WI38 (cell line): Measurements from ENCODE around the gene CTDSPL.
A peak's percentile ranks its signal among the peaks of the same experiment; 100 is the strongest.
"Not testable (repeated sequence)": the region's sequence is repeated elsewhere in the genome, so short reads cannot be mapped to it uniquely, and the experiment has no call there.

Experiments
- H3K4me3 ChIP-seq: 2 replicates; pipeline ENCODE4 v1.5.1; 2011; ENCODE audit warnings: low read depth, mild to moderate bottlenecking, control low read depth, low read length
- TF ChIP-seq, protein P1 (sequence below): IDR thresholded peaks from 2 replicates; pipeline ENCODE4 v1.5.1; 2012; ENCODE audit warnings: low read depth, mild to moderate bottlenecking, control low read depth, low read length

Gene CTDSPL, protein sequence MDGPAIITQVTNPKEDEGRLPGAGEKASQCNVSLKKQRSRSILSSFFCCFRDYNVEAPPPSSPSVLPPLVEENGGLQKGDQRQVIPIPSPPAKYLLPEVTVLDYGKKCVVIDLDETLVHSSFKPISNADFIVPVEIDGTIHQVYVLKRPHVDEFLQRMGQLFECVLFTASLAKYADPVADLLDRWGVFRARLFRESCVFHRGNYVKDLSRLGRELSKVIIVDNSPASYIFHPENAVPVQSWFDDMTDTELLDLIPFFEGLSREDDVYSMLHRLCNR

GRCh38 chr3:37861620-37862041, at the start of gene CTDSPL:
Gene CTDSPL, plus strand, starts transcription at chr3:37861880. Its CDS starts 320 bp downstream, at chr3:37862200.
- TF ChIP-seq, protein P1, sequence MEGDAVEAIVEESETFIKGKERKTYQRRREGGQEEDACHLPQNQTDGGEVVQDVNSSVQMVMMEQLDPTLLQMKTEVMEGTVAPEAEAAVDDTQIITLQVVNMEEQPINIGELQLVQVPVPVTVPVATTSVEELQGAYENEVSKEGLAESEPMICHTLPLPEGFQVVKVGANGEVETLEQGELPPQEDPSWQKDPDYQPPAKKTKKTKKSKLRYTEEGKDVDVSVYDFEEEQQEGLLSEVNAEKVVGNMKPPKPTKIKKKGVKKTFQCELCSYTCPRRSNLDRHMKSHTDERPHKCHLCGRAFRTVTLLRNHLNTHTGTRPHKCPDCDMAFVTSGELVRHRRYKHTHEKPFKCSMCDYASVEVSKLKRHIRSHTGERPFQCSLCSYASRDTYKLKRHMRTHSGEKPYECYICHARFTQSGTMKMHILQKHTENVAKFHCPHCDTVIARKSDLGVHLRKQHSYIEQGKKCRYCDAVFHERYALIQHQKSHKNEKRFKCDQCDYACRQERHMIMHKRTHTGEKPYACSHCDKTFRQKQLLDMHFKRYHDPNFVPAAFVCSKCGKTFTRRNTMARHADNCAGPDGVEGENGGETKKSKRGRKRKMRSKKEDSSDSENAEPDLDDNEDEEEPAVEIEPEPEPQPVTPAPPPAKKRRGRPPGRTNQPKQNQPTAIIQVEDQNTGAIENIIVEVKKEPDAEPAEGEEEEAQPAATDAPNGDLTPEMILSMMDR, result no peak
- peak within 1 kb of the TSS; percentile 71 for H3K4me3 ChIP-seq

DNA sequence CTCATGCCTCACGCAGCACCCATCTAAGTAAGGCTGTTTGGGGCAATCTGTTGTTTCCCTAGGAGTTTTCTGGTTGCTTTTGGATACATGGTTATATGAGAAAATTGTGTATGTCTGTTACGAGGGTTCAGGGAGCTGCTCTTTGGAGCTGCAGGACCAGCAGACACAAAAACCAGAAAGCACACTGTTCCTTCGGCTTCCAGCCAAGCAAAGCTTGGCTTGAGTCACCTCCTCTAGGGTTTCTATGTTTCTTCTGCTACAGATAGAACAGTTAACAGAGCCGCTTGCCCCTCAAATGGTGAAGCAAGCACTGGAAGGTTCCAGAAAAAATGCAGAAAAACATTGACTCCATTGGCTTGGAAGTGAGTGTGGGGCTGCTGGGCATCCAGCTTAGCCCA, 49.2 kb upstream of the CTDSPL start:
- H3K4me3 ChIP-seq, result no peak overlapping the region
- TF ChIP-seq, protein P1, result no peak

DNA sequence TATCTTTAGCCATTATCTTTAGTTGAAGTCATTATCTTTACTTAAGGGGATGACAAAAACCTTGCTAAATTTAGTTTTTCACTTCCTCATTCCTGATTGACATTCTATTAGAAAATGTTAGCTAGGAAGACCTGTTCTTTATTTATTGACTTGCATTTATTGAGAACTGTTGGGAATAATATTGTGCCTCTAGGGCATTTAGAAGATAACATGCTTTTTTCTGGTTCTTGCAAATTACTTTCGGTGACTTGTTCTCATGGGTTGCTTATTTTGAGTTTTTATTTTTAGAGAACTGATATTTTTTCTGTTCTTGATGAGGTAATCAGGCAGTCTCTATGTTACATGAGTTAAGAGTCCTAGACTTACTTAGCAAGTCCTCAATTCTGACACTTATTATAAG, 48.3 kb upstream of the CTDSPL start:
- no peak overlapping the region for H3K4me3 ChIP-seq
- TF ChIP-seq, protein P1, result no peak

DNA sequence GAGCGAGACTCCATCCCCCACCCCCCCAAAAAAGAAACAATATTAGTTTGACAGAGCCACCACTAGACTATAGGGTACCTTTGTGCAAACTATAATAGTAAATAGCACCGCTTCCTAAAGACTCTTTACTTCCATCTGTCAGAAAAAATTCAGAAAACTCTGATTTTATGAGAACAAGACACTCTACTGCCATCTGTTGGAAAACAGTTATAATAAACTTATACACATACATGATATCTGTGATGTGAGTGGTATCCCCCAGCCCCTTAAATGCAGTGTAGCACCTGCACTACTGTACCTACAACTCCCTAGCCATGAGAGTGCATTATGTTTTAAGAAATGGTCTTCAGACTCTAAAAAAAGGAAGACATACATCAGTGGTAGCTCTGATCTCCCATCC, 47.1 kb upstream of the CTDSPL start:
- H3K4me3 ChIP-seq, result no peak overlapping the region
- TF ChIP-seq, protein P1, result no peak

- H3K4me3 ChIP-seq, result not testable (repeated sequence)
Observed at GRCh38 chr3:37815156-37815555, 46.5 kb upstream of the CTDSPL start.

DNA sequence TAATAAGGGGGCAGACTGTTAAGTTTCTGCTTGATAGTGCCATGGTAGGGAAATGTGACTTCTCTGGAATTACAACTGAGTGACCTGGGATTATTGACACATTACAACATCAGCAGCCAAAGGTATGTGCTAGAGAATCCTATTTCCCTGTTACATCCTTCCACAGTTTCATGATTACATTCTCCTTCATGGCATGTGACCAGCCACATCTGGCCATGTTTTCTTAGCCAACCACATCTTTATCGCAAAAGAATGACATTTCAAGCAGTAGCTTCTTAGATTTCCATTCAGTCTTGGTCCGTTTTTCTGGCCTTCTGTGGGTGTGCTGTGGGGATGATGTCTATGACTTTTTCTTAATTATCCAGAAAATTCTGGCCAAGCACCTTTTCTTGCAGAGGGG, 45.4 kb upstream of the CTDSPL start:
- TF ChIP-seq, protein P1, result no peak
- H3K4me3 ChIP-seq, result no peak overlapping the region

DNA sequence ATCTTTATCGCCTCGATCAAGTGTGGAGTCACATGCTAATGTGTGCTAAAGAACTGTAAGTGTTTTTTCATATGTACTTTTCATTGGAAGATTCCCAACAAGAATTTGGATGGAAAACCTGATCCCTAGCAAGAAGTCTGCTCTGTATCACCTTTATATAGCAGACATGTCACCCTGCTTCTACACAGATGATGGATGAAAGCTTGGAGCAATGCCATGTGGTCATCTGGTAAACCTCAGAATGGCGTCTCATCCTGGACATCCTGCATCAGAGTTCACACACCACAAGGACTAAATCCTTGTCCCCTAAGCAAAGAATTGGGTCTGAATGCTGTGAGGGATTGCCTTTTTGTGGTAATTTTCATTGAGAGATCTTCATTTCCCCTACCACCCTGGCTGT, 42.1 kb upstream of the CTDSPL start:
- H3K4me3 ChIP-seq, result no peak overlapping the region
- TF ChIP-seq, protein P1, result no peak

DNA sequence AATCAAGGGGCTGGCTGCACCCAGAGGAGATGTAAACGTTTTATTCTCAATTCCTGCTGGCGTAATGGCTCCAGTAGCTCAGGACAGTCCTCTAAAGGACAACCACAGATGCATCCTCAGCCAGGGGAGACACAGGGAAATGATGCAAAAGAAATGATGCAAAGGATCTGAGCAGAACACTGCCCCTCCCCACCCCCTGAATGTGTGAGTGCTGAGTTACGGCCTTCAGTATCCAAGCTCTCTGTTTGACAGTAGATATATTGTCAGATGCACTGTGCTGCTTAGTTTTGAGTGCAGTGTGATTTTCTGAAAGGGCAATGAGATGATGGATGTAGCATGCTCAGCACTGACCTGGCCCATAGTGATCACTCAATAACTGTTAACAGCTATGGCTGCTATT, 41.4 kb upstream of the CTDSPL start:
- no peak overlapping the region for H3K4me3 ChIP-seq
- TF ChIP-seq, protein P1, result no peak
